Measurements from ENCODE around the gene TIMP4. TPM values are rescaled to one million over a fixed set of nuclear protein-coding genes. Genes with fewer than 3 reads are reported as not detected.

TIMP4 gene
- total RNA-seq, 4 donors from 2014 or later = 1.1 to 7.9 (median 5.1) TPM

DNA sequence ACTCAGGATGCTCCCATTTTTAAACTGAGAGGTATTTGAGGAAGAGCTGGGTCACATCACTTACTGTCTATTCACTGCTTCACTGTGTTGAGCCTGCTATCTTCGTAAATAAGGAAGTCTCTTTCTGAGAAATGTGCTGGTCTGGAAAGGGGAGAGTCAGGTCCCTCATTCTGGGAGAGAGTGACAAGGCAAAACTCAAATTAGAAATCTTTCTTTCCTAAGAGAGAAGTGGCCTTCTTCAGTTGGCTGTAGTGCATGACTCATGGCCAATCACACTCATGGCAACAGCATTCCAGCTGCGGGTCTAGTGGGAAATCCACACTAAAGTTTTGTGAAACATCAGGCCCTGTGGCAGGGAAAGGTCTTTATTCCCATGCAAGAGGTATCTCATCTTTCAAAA is 11.5 kb upstream of the TIMP4 start:
- Histone ChIP-seq H3K4me1 (no peaks in the 10 kb centered on the region), H3K9me3 (peaks cover 8 to 11% of the 10 kb centered on the region in 2 donors), H3K36me3 (no peaks in the 10 kb centered on the region), H3K27ac (peak overlapping the region in 1 of 4 donors; percentile 10), H3K4me3 (no peak overlapping the region), H3K27me3 (no peaks in the 10 kb centered on the region)
- intact Hi-C loops (cut with DNase I; ENCODE audit: low total_unique reads) (no loop called here), in situ Hi-C loops (cut with MboI; ENCODE audit: low pct_ligation_motif_present in 1 of 4, low pct_unique_long_range_greater_than_20kb in 1 of 4, low sequenced_read_pairs in 3 of 4) (no loop called here)
- WGBS, 2 donors (ENCODE audit: low coverage in 1 of 2) = 60 to 89% methylated on average over 1 to 2 of the region's 2 CpGs
- DNase-seq = no peak
- no peak for TF ChIP-seq POLR2A (IDR thresholded peaks at IDR 0.05)

GRCh38 chr3:12165909-12166308 is 7.2 kb upstream of the TIMP4 start:
- no peak overlapping the region for H3K27ac ChIP-seq
- in situ Hi-C loops (cut with MboI; ENCODE audit: low pct_ligation_motif_present in 1 of 4, low pct_unique_long_range_greater_than_20kb in 1 of 4, low sequenced_read_pairs in 3 of 4) (no loop called here), intact Hi-C loops (cut with DNase I; ENCODE audit: low total_unique reads) (no loop called here)
- WGBS, 2 donors (ENCODE audit: low coverage in 1 of 2) = 72 to 91% methylated on average over 4 of the region's 4 CpGs
- H3K4me1 ChIP-seq = no peaks in the 10 kb centered on the region
- no peaks in the 10 kb centered on the region for H3K9me3 ChIP-seq
- no peaks in the 10 kb centered on the region for H3K27me3 ChIP-seq
- no peaks in the 10 kb centered on the region for H3K36me3 ChIP-seq
- no peak for DNase-seq
- H3K4me3 ChIP-seq = no peak overlapping the region
- no peak for TF ChIP-seq CTCF (IDR thresholded peaks at IDR 0.05)
- no peak for TF ChIP-seq EP300 (IDR thresholded peaks at IDR 0.05; ENCODE audit: low read depth)
- no peak for TF ChIP-seq POLR2A (IDR thresholded peaks at IDR 0.05)
- TF ChIP-seq POLR2AphosphoS5 (IDR thresholded peaks at IDR 0.05) = no peak

DNA sequence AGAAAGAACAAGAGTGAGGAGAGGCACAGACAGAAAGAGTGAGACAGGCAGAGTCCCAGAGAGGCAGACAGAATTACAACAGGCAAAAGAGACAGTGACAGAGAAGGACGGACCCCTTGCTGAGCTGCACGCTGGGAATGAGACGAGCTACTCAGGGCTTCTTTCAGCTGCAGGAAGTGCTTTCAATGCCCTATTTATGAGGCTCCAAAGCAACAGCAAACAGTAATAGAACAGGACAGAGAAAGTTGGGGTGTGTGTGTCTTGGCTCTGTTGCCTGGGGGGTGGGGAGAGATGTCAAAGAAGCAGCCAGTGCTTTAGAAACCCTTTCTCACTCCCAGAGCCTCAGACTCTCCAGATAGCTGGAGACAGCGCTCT is 502 bp upstream of the TIMP4 start:
- in situ Hi-C loops (cut with MboI; ENCODE audit: low pct_ligation_motif_present in 1 of 4, low pct_unique_long_range_greater_than_20kb in 1 of 4, low sequenced_read_pairs in 3 of 4) (no loop called here), intact Hi-C loops (cut with DNase I; ENCODE audit: low total_unique reads) (no loop called here)
- Histone ChIP-seq H3K4me1 (peaks cover 0 to 20% (median 12%) of the 10 kb centered on the region in 4 donors), H3K9me3 (no peaks in the 10 kb centered on the region), H3K27me3 (peaks cover 6% of the 10 kb centered on the region), H3K4me3 (peak overlapping the region in 1 of 4 donors; percentile 54), H3K27ac (peak overlapping the region; percentile 57 to 73 (median 66)), H3K36me3 (no peaks in the 10 kb centered on the region)
- peak in 1 of 3 donors; percentile 24 for TF ChIP-seq POLR2AphosphoS5 (IDR thresholded peaks at IDR 0.05)
- TF ChIP-seq EP300 (IDR thresholded peaks at IDR 0.05; ENCODE audit: low read depth) = no peak
- WGBS, 2 donors (ENCODE audit: low coverage in 1 of 2) = 32 to 42% methylated on average over 3 to 4 of the region's 4 CpGs
- no peak for DNase-seq

DNA sequence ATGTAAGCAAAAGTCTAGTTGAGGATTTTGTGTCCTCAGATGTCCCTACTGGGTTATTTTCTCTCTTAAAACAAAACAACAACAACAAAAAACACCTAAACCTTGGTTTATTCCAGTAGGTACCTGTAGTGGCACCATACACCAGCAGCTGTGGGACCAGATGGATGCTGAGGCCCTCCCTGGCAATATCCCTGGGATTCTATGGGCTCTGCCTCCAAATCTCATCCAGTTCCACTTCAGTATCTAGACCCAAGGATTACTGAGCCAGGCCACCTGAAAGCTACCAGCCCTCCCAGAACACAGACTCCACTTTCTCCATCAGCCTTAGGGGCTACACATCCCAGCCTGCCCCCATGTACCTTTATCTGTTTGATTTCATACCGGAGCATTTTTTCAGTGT is 1.7 kb downstream of the TIMP4 start:
- H3K36me3 ChIP-seq = no peaks in the 10 kb centered on the region
- no peaks in the 10 kb centered on the region for H3K9me3 ChIP-seq
- in situ Hi-C loops (cut with MboI; ENCODE audit: low pct_ligation_motif_present in 1 of 4, low pct_unique_long_range_greater_than_20kb in 1 of 4, low sequenced_read_pairs in 3 of 4) (no loop called here), intact Hi-C loops (cut with DNase I; ENCODE audit: low total_unique reads) (no loop called here)
- H3K4me1 ChIP-seq = peaks cover 0 to 20% (median 12%) of the 10 kb centered on the region in 4 donors
- H3K27ac ChIP-seq = no peak overlapping the region
- H3K27me3 ChIP-seq = peaks cover 6% of the 10 kb centered on the region
- 100% methylated on average over 1 of the region's 1 CpG for WGBS, 2 donors (ENCODE audit: low coverage in 1 of 2)
- TF ChIP-seq POLR2AphosphoS5 (IDR thresholded peaks at IDR 0.05) (no peak), EP300 (IDR thresholded peaks at IDR 0.05; ENCODE audit: low read depth) (no peak), CTCF (IDR thresholded peaks at IDR 0.05) (no peak), POLR2A (IDR thresholded peaks at IDR 0.05) (no peak)
- DNase-seq = no peak
- H3K4me3 ChIP-seq = no peak overlapping the region

- Histone ChIP-seq H3K27me3 (peaks cover 6% of the 10 kb centered on the region), H3K9me3 (no peaks in the 10 kb centered on the region), H3K27ac (no peak overlapping the region), H3K36me3 (no peaks in the 10 kb centered on the region), H3K4me1 (peaks cover 0 to 20% (median 12%) of the 10 kb centered on the region in 4 donors), H3K4me3 (no peak overlapping the region)
- 78 to 83% methylated on average over 1 to 2 of the region's 2 CpGs for WGBS, 2 donors (ENCODE audit: low coverage in 1 of 2)
- in situ Hi-C loops (cut with MboI; ENCODE audit: low pct_ligation_motif_present in 1 of 4, low pct_unique_long_range_greater_than_20kb in 1 of 4, low sequenced_read_pairs in 3 of 4) = no loop called here
- no peak for DNase-seq
- TF ChIP-seq POLR2AphosphoS5 (IDR thresholded peaks at IDR 0.05) = no peak
- no peak for TF ChIP-seq EP300 (IDR thresholded peaks at IDR 0.05; ENCODE audit: low read depth)
- TF ChIP-seq CTCF (IDR thresholded peaks at IDR 0.05) = no peak
- TF ChIP-seq POLR2A (IDR thresholded peaks at IDR 0.05) = no peak
- intact Hi-C loops (cut with DNase I; ENCODE audit: low total_unique reads) = no loop called here
Observed at GRCh38 chr3:12155828-12156227, 2.9 kb downstream of the TIMP4 start.

Data from transverse colon (tissue), 4 donors.